Measurements from ENCODE around the gene OSBPL10. TPM values are rescaled to one million over a fixed set of nuclear protein-coding genes. Genes with fewer than 3 reads are reported as not detected.
A peak's percentile ranks its signal among the peaks of the same experiment; 100 is the strongest.
"Not testable (repeated sequence)": the region's sequence is repeated elsewhere in the genome, so short reads cannot be mapped to it uniquely, and the experiment has no call there.

OSBPL10 gene
- total RNA-seq, 1 experiment from 2014 or later: 2.3 TPM

DNA sequence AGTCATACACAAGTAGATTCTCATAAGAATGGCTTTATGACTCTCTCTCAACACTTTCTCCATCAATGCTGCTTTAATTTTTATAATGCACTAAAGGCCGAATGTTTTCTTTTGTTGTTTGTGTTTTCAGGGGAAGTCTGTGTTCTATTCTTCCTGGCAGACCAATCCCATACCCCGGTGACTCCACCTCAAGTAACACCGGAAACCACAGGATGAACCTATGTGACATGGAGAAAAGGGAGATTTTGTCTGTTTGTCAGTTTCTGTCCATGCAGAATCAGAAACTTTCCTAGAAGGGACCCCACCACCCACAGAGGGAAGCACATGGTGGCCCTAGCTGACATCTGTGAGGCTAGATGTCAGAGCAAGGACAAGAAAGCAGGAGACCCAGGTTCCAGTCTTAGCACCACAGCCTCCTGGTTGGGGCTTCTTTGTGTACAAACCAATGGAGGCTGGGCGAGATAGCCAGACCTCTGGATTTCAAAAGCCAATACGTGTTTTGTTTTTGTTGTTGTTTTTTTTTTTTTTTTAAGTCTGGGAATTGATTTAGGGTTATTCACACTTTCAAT, 109.0 kb downstream of the OSBPL10 start:
- intact Hi-C loops (cut with micrococcal nuclease; ENCODE audit: unreplicated experiment): no loop called here
- ChIA-PET POLR2A (ENCODE audit: low non-redundant PET) (no interaction called here), CTCF (no interaction called here)
- Histone ChIP-seq H3K4me1 (ENCODE audit: insufficient read depth, low read length, poor library complexity, severe bottlenecking) (no peaks in the 10 kb centered on the region), H3K36me3 (ENCODE audit: insufficient read depth, low read length, poor library complexity, severe bottlenecking) (no peaks in the 10 kb centered on the region), H3K27me3 (replicated peaks; ENCODE audit: insufficient read depth, low read depth, low read length, poor library complexity) (no peaks in the 10 kb centered on the region), H3K4me3 (ENCODE audit: low read depth, low read length, poor library complexity, severe bottlenecking) (no peak overlapping the region), H3K27ac (ENCODE audit: low read depth, low read length, poor library complexity, severe bottlenecking) (no peak overlapping the region), H3K9me3 (ENCODE audit: low read depth, low read length, poor library complexity, severe bottlenecking) (no peaks in the 10 kb centered on the region)
- TF ChIP-seq, protein P1, sequence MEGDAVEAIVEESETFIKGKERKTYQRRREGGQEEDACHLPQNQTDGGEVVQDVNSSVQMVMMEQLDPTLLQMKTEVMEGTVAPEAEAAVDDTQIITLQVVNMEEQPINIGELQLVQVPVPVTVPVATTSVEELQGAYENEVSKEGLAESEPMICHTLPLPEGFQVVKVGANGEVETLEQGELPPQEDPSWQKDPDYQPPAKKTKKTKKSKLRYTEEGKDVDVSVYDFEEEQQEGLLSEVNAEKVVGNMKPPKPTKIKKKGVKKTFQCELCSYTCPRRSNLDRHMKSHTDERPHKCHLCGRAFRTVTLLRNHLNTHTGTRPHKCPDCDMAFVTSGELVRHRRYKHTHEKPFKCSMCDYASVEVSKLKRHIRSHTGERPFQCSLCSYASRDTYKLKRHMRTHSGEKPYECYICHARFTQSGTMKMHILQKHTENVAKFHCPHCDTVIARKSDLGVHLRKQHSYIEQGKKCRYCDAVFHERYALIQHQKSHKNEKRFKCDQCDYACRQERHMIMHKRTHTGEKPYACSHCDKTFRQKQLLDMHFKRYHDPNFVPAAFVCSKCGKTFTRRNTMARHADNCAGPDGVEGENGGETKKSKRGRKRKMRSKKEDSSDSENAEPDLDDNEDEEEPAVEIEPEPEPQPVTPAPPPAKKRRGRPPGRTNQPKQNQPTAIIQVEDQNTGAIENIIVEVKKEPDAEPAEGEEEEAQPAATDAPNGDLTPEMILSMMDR (conservative IDR thresholded peaks at IDR 0.05; ENCODE audit: low read depth, low read length): no peak
- TF ChIP-seq EZH2 (IDR thresholded peaks at IDR 0.05; ENCODE audit: borderline replicate concordance, low read depth, low read length, poor library complexity, severe bottlenecking): no peak
- no TSS peak for BruUV-seq (replicated peaks)
- DNase-seq (ENCODE audit: low spot score): no peak

DNA sequence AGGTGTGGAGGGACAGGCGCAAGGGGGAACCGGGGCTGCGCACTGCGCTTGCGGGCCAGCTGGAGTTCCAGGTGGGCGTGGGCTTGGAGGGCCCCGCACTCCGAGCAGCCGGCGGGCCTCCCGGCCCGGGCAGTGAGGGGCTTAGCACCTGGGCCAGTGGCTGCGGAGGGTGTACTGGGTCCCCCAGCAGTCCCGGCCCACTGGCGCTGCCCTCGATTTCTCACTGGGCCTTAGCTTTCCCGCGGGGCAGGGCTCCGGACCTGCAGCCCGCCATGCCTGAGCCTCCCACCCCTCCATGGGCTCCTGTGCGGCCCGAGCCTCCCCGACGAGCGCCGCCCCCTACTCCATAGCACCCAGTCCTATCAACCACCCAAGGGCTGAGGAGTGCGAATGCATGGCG, 111.0 kb downstream of the OSBPL10 start:
- H3K36me3 ChIP-seq (ENCODE audit: insufficient read depth, low read length, poor library complexity, severe bottlenecking); BruUV-seq (replicated peaks); H3K4me3 ChIP-seq (ENCODE audit: low read depth, low read length, poor library complexity, severe bottlenecking); H3K9me3 ChIP-seq (ENCODE audit: low read depth, low read length, poor library complexity, severe bottlenecking); H3K4me1 ChIP-seq (ENCODE audit: insufficient read depth, low read length, poor library complexity, severe bottlenecking); H3K27ac ChIP-seq (ENCODE audit: low read depth, low read length, poor library complexity, severe bottlenecking); POLR2A ChIA-PET (ENCODE audit: low non-redundant PET); DNase-seq (ENCODE audit: low spot score); H3K27me3 ChIP-seq (replicated peaks; ENCODE audit: insufficient read depth, low read depth, low read length, poor library complexity); CTCF ChIA-PET; intact Hi-C loops (cut with micrococcal nuclease; ENCODE audit: unreplicated experiment): not testable (repeated sequence)

DNA sequence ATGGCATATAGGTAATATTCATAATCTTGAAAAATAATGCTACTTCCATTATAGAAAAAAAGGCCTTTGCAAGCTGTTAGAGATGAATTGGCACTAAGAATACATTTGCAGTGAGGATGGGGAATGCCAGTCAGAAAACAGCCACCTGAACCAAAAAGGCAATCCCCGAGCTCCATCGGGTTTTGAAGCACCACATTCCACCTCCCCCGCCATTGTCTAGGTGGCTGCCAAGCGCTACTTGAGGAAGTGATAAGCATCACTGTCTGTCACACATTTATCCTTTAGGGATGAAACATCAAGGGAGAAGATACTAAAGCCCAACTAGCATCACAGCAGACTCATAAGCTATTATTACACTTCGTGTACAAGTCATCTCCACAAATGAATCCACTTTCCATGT, 112.8 kb downstream of the OSBPL10 start:
- Histone ChIP-seq H3K4me1 (ENCODE audit: insufficient read depth, low read length, poor library complexity, severe bottlenecking) (no peaks in the 10 kb centered on the region), H3K27me3 (replicated peaks; ENCODE audit: insufficient read depth, low read depth, low read length, poor library complexity) (no peaks in the 10 kb centered on the region), H3K27ac (ENCODE audit: low read depth, low read length, poor library complexity, severe bottlenecking) (no peak overlapping the region), H3K9me3 (ENCODE audit: low read depth, low read length, poor library complexity, severe bottlenecking) (no peaks in the 10 kb centered on the region), H3K36me3 (ENCODE audit: insufficient read depth, low read length, poor library complexity, severe bottlenecking) (no peaks in the 10 kb centered on the region), H3K4me3 (ENCODE audit: low read depth, low read length, poor library complexity, severe bottlenecking) (no peak overlapping the region)
- intact Hi-C loops (cut with micrococcal nuclease; ENCODE audit: unreplicated experiment): no loop called here
- ChIA-PET POLR2A (ENCODE audit: low non-redundant PET) (no interaction called here), CTCF (no interaction called here)
- TF ChIP-seq EZH2 (IDR thresholded peaks at IDR 0.05; ENCODE audit: borderline replicate concordance, low read depth, low read length, poor library complexity, severe bottlenecking): no peak
- TF ChIP-seq, protein P1 (conservative IDR thresholded peaks at IDR 0.05; ENCODE audit: low read depth, low read length): no peak
- DNase-seq (ENCODE audit: low spot score): no peak
- BruUV-seq (replicated peaks): no TSS peak

DNA sequence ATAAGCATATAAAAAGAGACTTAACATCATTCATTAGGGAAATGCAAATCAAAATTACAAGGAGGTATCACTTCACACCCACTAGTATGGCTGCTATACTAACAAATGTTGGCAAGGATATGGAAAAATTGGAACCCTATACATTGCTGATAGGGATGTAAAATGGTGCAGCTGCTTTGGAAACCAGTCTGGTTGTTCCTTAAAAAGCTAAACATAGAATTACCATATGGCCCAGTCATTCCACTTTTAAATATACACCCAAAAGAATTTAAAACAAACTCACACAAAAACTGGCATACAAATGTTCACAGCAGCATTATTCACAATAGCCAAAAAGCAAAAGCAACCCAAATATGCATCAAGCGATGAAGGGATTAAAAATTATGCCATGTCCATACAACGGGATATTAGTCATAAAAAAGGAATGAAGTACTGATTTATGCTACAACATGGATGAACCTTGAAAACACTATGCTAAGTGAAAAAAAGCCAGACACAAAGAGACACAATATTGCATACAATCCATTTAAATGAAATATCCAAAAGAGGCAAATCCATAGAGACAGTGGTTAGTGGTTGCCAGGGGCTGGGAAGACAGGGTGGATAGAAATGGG, 118.3 kb downstream of the OSBPL10 start:
- ChIA-PET CTCF (no interaction called here), POLR2A (ENCODE audit: low non-redundant PET) (no interaction called here)
- Histone ChIP-seq H3K27me3 (replicated peaks; ENCODE audit: insufficient read depth, low read depth, low read length, poor library complexity) (no peaks in the 10 kb centered on the region), H3K27ac (ENCODE audit: low read depth, low read length, poor library complexity, severe bottlenecking) (no peak overlapping the region), H3K9me3 (ENCODE audit: low read depth, low read length, poor library complexity, severe bottlenecking) (no peaks in the 10 kb centered on the region), H3K36me3 (ENCODE audit: insufficient read depth, low read length, poor library complexity, severe bottlenecking) (no peaks in the 10 kb centered on the region), H3K4me3 (ENCODE audit: low read depth, low read length, poor library complexity, severe bottlenecking) (no peak overlapping the region), H3K4me1 (ENCODE audit: insufficient read depth, low read length, poor library complexity, severe bottlenecking) (no peaks in the 10 kb centered on the region)
- TF ChIP-seq, protein P1 (conservative IDR thresholded peaks at IDR 0.05; ENCODE audit: low read depth, low read length): no peak
- TF ChIP-seq EZH2 (IDR thresholded peaks at IDR 0.05; ENCODE audit: borderline replicate concordance, low read depth, low read length, poor library complexity, severe bottlenecking): no peak
- BruUV-seq (replicated peaks): no TSS peak
- intact Hi-C loops (cut with micrococcal nuclease; ENCODE audit: unreplicated experiment): no loop called here
- peak; percentile 10 for DNase-seq (ENCODE audit: low spot score)
